HepG2 (cell line): Measurements from ENCODE around the gene CECR2.

ENCODE experiments used
- ATF2 ChIP-seq: sonication (generic); formaldehyde crosslinking; IDR thresholded peaks from 2 replicates; pipeline ENCODE4 v1.4.0; 2020; ENCODE audit warnings: missing genetic modification reagents
- BHLHE40 ChIP-seq: IDR thresholded peaks from 2 replicates; pipeline ENCODE4 v1.6.1; 2011; ENCODE audit warnings: low read length, improper control_type of control experiment
- CEBPB ChIP-seq: IDR thresholded peaks from 2 replicates; pipeline ENCODE4 v1.6.1; 2011; ENCODE audit warnings: low read depth, low read length, improper control_type of control experiment, borderline replicate concordance
- CREM ChIP-seq, 2 experiments: sonication (generic) in 1 of 2; formaldehyde crosslinking in 1 of 2; IDR thresholded peaks; 2 replicates each; pipeline versions ENCODE4 v1.4.0 to v1.6.1; 2016 to 2020; ENCODE audit warnings: antibody characterized with exemption in 1 of 2, mild to moderate bottlenecking in 1 of 2, missing genetic modification reagents in 1 of 2
- CTCF ChIP-seq: sonication (generic); formaldehyde crosslinking; IDR thresholded peaks from 2 replicates; pipeline ENCODE4 v1.5.0; 2020; ENCODE audit warnings: mild to moderate bottlenecking, missing genetic modification reagents, moderate library complexity
- GLMP ChIP-seq: sonication (generic); formaldehyde crosslinking; IDR thresholded peaks from 2 replicates; pipeline ENCODE4 v1.9.0; 2021; ENCODE audit warnings: missing genetic modification reagents, mild to moderate bottlenecking, borderline replicate concordance
- HNF4A ChIP-seq: sonication (generic); formaldehyde crosslinking; IDR thresholded peaks from 2 replicates; pipeline ENCODE4 v1.4.0; 2020; ENCODE audit warnings: missing genetic modification reagents
- KMT2A ChIP-seq: sonication (generic); formaldehyde crosslinking; IDR thresholded peaks from 2 replicates; pipeline ENCODE4 v1.4.0; 2020; ENCODE audit warnings: missing genetic modification reagents
- MZF1 ChIP-seq: sonication (generic); formaldehyde crosslinking; IDR thresholded peaks from 2 replicates; pipeline ENCODE4 v1.8.1; 2023; ENCODE audit warnings: mild to moderate bottlenecking, missing genetic modification reagents, borderline replicate concordance
- SALL2 ChIP-seq: sonication (generic); formaldehyde crosslinking; IDR thresholded peaks from 2 replicates; pipeline ENCODE4 v1.8.1; 2023; ENCODE audit warnings: mild to moderate bottlenecking, missing genetic modification reagents, inconsistent platforms
- SRF ChIP-seq: IDR thresholded peaks from 2 replicates; pipeline ENCODE4 v1.6.1; 2011; ENCODE audit warnings: mild to moderate bottlenecking, low read depth, low read length, moderate library complexity
- ZNF235 ChIP-seq: sonication (generic); formaldehyde crosslinking; IDR thresholded peaks from 2 replicates; pipeline ENCODE4 v1.8.1; 2023; ENCODE audit warnings: mild to moderate bottlenecking, missing genetic modification reagents, borderline replicate concordance
- ZNF318 ChIP-seq: sonication (generic); formaldehyde crosslinking; IDR thresholded peaks from 2 replicates; pipeline ENCODE4 v1.4.0; 2020; ENCODE audit warnings: mild to moderate bottlenecking, missing genetic modification reagents
- TF ChIP-seq, protein P1 (sequence below): sonication (generic); formaldehyde crosslinking; IDR thresholded peaks from 2 replicates; pipeline ENCODE4 v1.4.0; 2020; ENCODE audit warnings: missing genetic modification reagents

DNA sequence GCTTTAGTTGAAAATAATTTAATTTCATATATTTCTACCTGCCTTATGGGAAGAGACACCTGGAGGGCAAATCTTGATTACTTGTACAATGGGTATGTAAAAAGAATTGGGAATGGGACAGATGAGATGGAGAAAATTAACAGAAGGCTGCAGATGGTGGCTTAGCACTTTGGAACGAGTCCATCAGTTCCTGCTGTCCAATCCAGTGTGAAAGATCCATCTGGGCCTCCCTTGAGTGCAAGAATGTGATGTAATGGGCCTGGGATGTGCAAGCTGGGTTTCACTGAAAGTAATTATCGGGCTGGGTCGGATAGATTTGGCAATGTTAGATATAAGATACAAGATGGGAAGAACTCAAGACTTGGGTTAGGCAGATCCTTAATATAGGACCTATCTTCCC is 42.0 kb downstream of the CECR2 start:
- TF ChIP-seq CTCF (CRISPR knock-in tag) = no peak
- no peak for TF ChIP-seq ZNF235 (CRISPR knock-in tag)
- TF ChIP-seq ATF2 (CRISPR knock-in tag) = no peak
- no peak for TF ChIP-seq CEBPB
- TF ChIP-seq MZF1 (CRISPR knock-in tag) = no peak
- TF ChIP-seq, protein P1, sequence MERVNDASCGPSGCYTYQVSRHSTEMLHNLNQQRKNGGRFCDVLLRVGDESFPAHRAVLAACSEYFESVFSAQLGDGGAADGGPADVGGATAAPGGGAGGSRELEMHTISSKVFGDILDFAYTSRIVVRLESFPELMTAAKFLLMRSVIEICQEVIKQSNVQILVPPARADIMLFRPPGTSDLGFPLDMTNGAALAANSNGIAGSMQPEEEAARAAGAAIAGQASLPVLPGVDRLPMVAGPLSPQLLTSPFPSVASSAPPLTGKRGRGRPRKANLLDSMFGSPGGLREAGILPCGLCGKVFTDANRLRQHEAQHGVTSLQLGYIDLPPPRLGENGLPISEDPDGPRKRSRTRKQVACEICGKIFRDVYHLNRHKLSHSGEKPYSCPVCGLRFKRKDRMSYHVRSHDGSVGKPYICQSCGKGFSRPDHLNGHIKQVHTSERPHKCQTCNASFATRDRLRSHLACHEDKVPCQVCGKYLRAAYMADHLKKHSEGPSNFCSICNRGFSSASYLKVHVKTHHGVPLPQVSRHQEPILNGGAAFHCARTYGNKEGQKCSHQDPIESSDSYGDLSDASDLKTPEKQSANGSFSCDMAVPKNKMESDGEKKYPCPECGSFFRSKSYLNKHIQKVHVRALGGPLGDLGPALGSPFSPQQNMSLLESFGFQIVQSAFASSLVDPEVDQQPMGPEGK (CRISPR knock-in tag) = no peak
- TF ChIP-seq SALL2 (CRISPR knock-in tag) = no peak
- TF ChIP-seq ZNF318 (CRISPR knock-in tag) = no peak
- TF ChIP-seq GLMP (CRISPR knock-in tag) = no peak
- no peak for TF ChIP-seq SRF
- no peak for TF ChIP-seq BHLHE40
- TF ChIP-seq KMT2A (CRISPR knock-in tag) = no peak
- no peak for TF ChIP-seq HNF4A (CRISPR knock-in tag)
- no peak for TF ChIP-seq CREM (IDR thresholded peaks at IDR 0.05)
- no peak for TF ChIP-seq CREM (CRISPR knock-in tag; IDR thresholded peaks at IDR 0.05)
